SK-N-SH treated with all-trans-retinoic acid at 6 μM for 48 hours (cell line): ENCODE results near the gene RNASET2.

Experiments used
- ATAC-seq: fragments of 200-7000 bp; cut with Tn5 transposase; 3 replicates; pipeline ENCODE4 v1.9.1; 2020; ENCODE audit warnings: mild to moderate bottlenecking, moderate library complexity
- ARNTL ChIP-seq: fragments of 450-650 bp; formaldehyde crosslinking; IDR thresholded peaks from 2 replicates; pipeline ENCODE4 v1.5.0; 2020; ENCODE audit warnings: low read depth, mild to moderate bottlenecking, moderate library complexity, borderline replicate concordance
- BACH2 ChIP-seq: fragments of 250-450 bp; sonication (Bioruptor Pico); IDR thresholded peaks from 2 replicates; pipeline ENCODE4 v1.9.0; 2021; ENCODE audit warnings: mild to moderate bottlenecking, borderline replicate concordance
- CSDC2 ChIP-seq: fragments of 250-450 bp; sonication (Bioruptor Pico); IDR thresholded peaks from 2 replicates; pipeline ENCODE4 v1.5.0; 2020; ENCODE audit warnings: mild to moderate bottlenecking, moderate library complexity
- ESRRG ChIP-seq: fragments of 250-450 bp; sonication (Bioruptor Pico); IDR thresholded peaks from 2 replicates; pipeline ENCODE4 v1.6.1; 2021; ENCODE audit warnings: mild to moderate bottlenecking
- GLIS3 ChIP-seq: fragments of 250-450 bp; sonication (Bioruptor Pico); IDR thresholded peaks from 2 replicates; pipeline ENCODE4 v1.5.0; 2020; ENCODE audit warnings: mild to moderate bottlenecking, moderate library complexity
- OSR1 ChIP-seq: fragments of 250-450 bp; sonication (Bioruptor Pico); IDR thresholded peaks from 2 replicates; pipeline ENCODE4 v1.8.0; 2022; ENCODE audit warnings: moderate library complexity, mild to moderate bottlenecking, inconsistent platforms
- PPARA ChIP-seq: fragments of 250-450 bp; sonication (Bioruptor Pico); IDR thresholded peaks from 2 replicates; pipeline ENCODE4 v1.5.0; 2020; ENCODE audit warnings: mild to moderate bottlenecking, borderline replicate concordance
- RARB ChIP-seq: fragments of 250-450 bp; sonication (Bioruptor Pico); IDR thresholded peaks from 2 replicates; pipeline ENCODE4 v1.8.0; 2021; ENCODE audit warnings: mild to moderate bottlenecking, moderate library complexity
- SNAI2 ChIP-seq: fragments of 250-450 bp; sonication (Bioruptor Pico); IDR thresholded peaks from 2 replicates; pipeline ENCODE4 v1.5.0; 2020; ENCODE audit warnings: mild to moderate bottlenecking, moderate library complexity
- TCF4 ChIP-seq: fragments of 250-450 bp; sonication (Bioruptor Pico); IDR thresholded peaks from 2 replicates; pipeline ENCODE4 v1.8.0; 2021; ENCODE audit warnings: mild to moderate bottlenecking, moderate library complexity, borderline replicate concordance
- TSHZ2 ChIP-seq: fragments of 250-450 bp; sonication (Bioruptor Pico); IDR thresholded peaks from 2 replicates; pipeline ENCODE4 v1.5.0; 2020; ENCODE audit warnings: mild to moderate bottlenecking, moderate library complexity
- ZC3H10 ChIP-seq: fragments of 250-450 bp; sonication (Bioruptor Pico); IDR thresholded peaks from 2 replicates; pipeline ENCODE4 v1.5.1; 2021; ENCODE audit warnings: mild to moderate bottlenecking, moderate library complexity
- ZFP3 ChIP-seq: fragments of 250-450 bp; sonication (Bioruptor Pico); IDR thresholded peaks from 2 replicates; pipeline ENCODE4 v1.5.0; 2020; ENCODE audit warnings: mild to moderate bottlenecking, moderate library complexity
- ZFP30 ChIP-seq: fragments of 450-650 bp; formaldehyde crosslinking; IDR thresholded peaks from 2 replicates; pipeline ENCODE4 v1.5.0; 2022; ENCODE audit warnings: mild to moderate bottlenecking, moderate library complexity
- ZNF565 ChIP-seq: fragments of 450-650 bp; formaldehyde crosslinking; conservative IDR thresholded peaks from 2 replicates; pipeline ENCODE4 v1.5.0; 2020; ENCODE audit warnings: low read depth, mild to moderate bottlenecking, moderate library complexity
- TF ChIP-seq, protein P1 (sequence below): fragments of 250-450 bp; sonication (Bioruptor Pico); IDR thresholded peaks from 2 replicates; pipeline ENCODE4 v1.8.0; 2021; ENCODE audit warnings: low read depth, mild to moderate bottlenecking, moderate library complexity, borderline replicate concordance

Gene RNASET2

DNA sequence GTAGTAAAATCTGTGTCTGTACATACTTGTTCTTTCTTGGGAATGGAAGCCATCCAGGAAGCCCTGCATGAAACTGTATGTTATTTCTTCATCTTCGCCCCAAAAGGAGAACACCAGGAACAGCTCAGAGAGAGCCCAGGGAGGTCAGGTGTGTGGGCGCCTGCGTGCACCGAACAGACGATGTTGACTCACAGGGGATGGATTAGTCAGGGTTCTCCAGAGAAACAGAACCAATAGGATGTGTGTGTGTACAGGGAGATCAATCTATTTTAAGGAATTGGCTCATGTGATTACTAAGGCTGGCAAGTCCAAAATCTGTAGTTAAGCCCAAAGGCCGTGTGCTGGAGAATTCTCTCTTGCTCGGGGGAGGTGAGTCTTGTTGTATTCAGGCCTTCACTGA lies 45.7 kb downstream of the RNASET2 start (continued):
- TF ChIP-seq TSHZ2 (CRISPR knock-in tag), result no peak
- TF ChIP-seq ZC3H10, result no peak
- TF ChIP-seq ESRRG (CRISPR knock-in tag), result no peak
- TF ChIP-seq, protein P1, sequence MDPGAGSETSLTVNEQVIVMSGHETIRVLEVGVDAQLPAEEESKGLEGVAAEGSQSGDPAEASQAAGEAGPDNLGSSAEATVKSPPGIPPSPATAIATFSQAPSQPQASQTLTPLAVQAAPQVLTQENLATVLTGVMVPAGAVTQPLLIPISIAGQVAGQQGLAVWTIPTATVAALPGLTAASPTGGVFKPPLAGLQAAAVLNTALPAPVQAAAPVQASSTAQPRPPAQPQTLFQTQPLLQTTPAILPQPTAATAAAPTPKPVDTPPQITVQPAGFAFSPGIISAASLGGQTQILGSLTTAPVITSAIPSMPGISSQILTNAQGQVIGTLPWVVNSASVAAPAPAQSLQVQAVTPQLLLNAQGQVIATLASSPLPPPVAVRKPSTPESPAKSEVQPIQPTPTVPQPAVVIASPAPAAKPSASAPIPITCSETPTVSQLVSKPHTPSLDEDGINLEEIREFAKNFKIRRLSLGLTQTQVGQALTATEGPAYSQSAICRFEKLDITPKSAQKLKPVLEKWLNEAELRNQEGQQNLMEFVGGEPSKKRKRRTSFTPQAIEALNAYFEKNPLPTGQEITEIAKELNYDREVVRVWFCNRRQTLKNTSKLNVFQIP (CRISPR knock-in tag), result no peak
- no peak for TF ChIP-seq CSDC2 (CRISPR knock-in tag)
- TF ChIP-seq BACH2, result no peak
- no peak for TF ChIP-seq ZFP30 (CRISPR knock-in tag)
- TF ChIP-seq GLIS3 (CRISPR knock-in tag), result no peak
- no peak for TF ChIP-seq OSR1 (CRISPR knock-in tag)

GRCh38 chr6:166908811-166909210 lies 47.5 kb downstream of the RNASET2 start:
- TF ChIP-seq ZFP30 (CRISPR knock-in tag) (no peak), ZC3H10 (no peak), RARB (CRISPR knock-in tag) (no peak)

GRCh38 chr6:166907871-166908806 lies 48.2 kb downstream of the RNASET2 start:
- no peak for TF ChIP-seq ZFP30 (CRISPR knock-in tag)
- TF ChIP-seq OSR1 (CRISPR knock-in tag), result no peak
- TF ChIP-seq ZFP3 (CRISPR knock-in tag), result no peak
- no peak for TF ChIP-seq ESRRG (CRISPR knock-in tag)
- no peak for TF ChIP-seq ARNTL (CRISPR knock-in tag)
- no peak for TF ChIP-seq CSDC2 (CRISPR knock-in tag)
- TF ChIP-seq ZNF565 (CRISPR knock-in tag), result no peak
- TF ChIP-seq ZC3H10, result no peak
- no peak for TF ChIP-seq GLIS3 (CRISPR knock-in tag)
- TF ChIP-seq TCF4 (CRISPR knock-in tag), result no peak
- TF ChIP-seq RARB (CRISPR knock-in tag), result no peak
- TF ChIP-seq SNAI2 (CRISPR knock-in tag), result no peak
- no peak for TF ChIP-seq PPARA
- TF ChIP-seq, protein P1 (CRISPR knock-in tag), result no peak
- TF ChIP-seq, all 23 proteins: peak for 0
- no peak for ATAC-seq

More at GRCh38 chr6:166908811-166909210, 47.5 kb downstream of the RNASET2 start:
- no peak for ATAC-seq

DNA sequence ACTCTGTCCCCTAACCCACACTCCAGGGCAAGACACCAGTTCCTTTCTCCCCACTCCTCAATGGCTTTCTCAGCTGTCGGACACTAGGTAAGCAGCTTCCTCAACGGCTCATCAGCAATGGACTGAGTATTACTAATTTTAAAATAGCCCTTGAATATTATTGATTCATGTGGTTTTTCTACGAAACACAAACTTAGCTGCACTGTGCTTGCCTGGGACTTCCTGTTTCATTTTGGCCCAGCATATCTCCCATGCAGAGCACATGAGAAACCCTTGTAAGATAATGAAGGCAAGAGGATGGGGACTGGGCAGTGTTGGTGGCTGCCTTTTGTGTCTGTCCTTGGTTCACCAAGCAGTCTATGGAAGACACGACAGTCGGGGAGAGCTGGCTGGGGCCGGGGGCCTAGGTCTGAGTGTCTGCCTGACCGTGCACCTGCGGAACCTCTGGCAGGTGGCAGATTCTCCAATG lies 48.9 kb downstream of the RNASET2 start:
- no peak for TF ChIP-seq GLIS3 (CRISPR knock-in tag)
- no peak for TF ChIP-seq ARNTL (CRISPR knock-in tag)
- TF ChIP-seq BACH2, result no peak
- TF ChIP-seq, protein P1 (CRISPR knock-in tag), result no peak
- no peak for TF ChIP-seq TCF4 (CRISPR knock-in tag)
- TF ChIP-seq OSR1 (CRISPR knock-in tag), result no peak
- TF ChIP-seq ESRRG (CRISPR knock-in tag), result no peak

More for the DNA sequence above, 48.9 kb downstream of the RNASET2 start:
- ATAC-seq, result no peak
